Measurements from ENCODE around the gene GSTM5.
"Not testable (repeated sequence)": the region's sequence is repeated elsewhere in the genome, so short reads cannot be mapped to it uniquely, and the experiment has no call there.

Gene GSTM5

DNA sequence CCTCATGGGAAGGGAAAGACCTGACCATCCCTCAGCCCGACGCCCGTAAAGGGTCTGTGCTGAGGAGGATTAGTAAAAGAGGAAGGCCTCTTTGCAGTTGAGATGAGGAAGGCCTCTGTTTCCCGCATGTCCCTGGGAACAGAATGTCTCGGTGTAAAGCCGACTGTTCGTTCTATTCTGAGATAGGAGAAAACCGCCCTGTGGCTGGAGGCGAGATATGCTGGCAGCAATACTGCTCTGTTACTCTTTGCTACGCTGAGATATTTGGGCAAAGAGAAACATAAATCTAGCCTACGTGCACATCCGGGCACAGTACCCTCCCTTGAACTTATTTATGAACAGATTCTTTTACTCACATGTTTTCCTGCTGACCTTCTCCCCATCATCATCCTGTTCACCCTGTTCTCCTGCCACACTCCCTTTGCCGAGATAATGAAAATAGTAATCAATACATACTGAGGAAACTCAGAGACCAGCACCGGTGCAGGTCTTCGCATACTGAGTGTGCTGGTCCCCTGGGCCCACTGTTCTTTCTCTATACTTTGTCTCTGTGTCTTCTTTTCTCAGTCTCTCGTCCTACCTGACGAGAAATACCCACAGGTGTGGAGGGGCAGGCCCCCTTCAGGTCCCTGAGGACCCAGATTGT lies 55.1 kb downstream of the GSTM5 start:
- H3K36me3 ChIP-seq (ENCODE audit: control insufficient read depth in 2 of 2, insufficient read depth in 2 of 2, low read length in 2 of 2); H3K9me3 ChIP-seq (ENCODE audit: control insufficient read depth in 2 of 2, low read length in 2 of 2); H3K27me3 ChIP-seq (ENCODE audit: control insufficient read depth in 2 of 2, insufficient read depth in 2 of 2, low read length in 2 of 2); H3K9ac ChIP-seq (ENCODE audit: low read depth in 1 of 2, low read length in 2 of 2); H3K4me3 ChIP-seq (ENCODE audit: low read length in 2 of 2): not testable (repeated sequence)
- Histone ChIP-seq H3K27ac (ENCODE audit: low read depth in 2 of 2, low read length in 2 of 2) (peak overlapping the region in 1 of 2 donors; percentile 97), H3K4me1 (ENCODE audit: control insufficient read depth in 2 of 2, insufficient read depth in 2 of 2, low read length in 2 of 2) (peaks cover 23 to 35% of the 10 kb centered on the region in 2 donors)

Data from mucosa of rectum (tissue), 2 donors.